Retina (tissue), 1 donor: Measurements from ENCODE around the gene UHMK1.
"Not testable (repeated sequence)": the region's sequence is repeated elsewhere in the genome, so short reads cannot be mapped to it uniquely, and the experiment has no call there.

Experiments used
- DNase-seq: peaks from one replicate; pipeline ENCODE4 v3.0.0-alpha.2; 2016

The UHMK1 gene

DNA sequence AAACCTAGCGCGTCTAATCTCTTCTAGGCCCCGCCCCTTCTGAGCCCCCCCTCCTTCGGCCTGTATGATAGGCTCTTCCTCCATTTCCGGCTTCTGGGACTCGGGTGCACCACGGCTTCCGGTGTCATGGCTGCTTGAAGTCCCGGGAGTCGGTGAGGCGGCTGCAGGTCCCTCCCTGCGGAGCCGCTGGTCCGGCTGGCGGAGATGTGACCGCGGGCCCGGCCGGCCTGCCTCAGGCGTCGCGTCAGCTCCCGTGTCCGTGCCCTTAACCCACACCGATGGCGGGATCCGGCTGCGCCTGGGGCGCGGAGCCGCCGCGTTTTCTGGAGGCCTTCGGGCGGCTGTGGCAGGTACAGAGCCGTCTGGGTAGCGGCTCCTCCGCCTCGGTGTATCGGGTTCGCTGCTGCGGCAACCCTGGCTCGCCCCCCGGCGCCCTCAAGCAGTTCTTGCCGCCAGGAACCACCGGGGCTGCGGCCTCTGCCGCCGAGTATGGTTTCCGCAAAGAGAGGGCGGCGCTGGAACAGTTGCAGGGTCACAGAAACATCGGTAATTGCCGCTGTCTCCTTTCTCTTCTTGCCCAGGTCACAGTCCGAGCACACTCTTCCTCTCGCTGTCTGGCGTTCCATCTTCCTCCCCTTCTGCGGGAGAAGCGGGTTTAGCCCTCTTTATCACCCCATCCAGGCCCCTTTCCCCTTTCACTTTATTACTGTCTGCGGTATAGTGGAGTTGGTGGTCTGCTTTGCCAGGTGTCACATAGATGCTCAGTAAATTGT lies at the start of gene UHMK1:
Gene UHMK1, plus strand, starts transcription at position 96 of the 773 bp plus-strand sequence. Its CDS starts 183 bp downstream, at position 279.
- peak; percentile 95 for DNase-seq

DNA sequence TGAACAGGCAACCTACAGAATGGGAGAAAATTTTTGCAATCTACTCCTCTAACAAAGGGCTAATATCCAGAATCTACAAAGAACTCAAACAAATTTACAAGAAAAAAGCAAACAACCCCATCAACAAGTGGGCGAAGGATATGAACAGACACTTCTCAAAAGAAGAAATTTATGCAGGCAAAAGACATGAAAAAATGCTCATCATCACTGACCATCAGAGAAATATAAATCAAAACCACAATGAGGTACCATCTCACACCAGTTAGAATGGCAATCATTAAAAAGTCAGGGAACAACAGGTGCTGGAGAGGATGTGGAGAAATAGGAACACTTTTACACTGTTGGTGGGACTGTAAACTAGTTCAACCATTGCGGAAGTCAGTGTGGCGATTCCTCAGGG lies 43.3 kb upstream of the UHMK1 start:
- DNase-seq = not testable (repeated sequence)

DNA sequence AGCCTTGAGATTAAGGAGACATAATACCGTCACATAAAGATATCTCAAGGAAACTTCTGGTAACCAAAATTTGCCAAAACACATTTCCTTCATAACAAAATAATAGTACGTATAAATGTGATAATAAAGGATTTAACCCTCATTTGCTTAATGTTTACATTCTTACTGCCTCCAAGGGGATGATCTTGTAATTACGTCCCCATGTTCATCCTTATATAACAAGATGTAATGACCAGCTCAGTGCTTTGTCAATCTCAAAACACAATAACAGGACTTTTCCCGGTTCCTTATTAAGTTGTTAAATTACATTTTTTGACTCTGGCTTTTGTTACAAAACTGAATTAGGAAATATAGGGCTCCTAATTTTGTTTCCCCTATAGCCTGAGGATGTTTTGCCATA lies 41.3 kb upstream of the UHMK1 start:
- DNase-seq = no peak

DNA sequence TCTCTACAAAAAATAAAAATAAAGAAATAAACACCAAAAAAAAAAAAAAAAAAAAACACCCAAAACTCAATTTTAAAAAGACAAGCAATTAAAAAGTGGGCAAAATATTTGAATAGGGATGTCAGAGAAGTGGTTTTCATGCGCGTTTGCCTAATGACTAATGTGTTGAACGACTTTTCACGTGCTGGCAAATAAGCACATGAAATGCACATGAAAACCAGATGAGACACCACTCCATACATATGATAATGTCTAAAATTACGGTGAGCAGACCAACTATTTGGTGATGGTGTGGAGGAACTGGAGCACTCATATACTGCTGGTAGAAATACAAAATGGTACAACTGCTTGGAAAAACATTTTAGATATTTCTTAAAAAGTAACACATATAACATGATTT lies 39.4 kb upstream of the UHMK1 start:
- no peak for DNase-seq

DNA sequence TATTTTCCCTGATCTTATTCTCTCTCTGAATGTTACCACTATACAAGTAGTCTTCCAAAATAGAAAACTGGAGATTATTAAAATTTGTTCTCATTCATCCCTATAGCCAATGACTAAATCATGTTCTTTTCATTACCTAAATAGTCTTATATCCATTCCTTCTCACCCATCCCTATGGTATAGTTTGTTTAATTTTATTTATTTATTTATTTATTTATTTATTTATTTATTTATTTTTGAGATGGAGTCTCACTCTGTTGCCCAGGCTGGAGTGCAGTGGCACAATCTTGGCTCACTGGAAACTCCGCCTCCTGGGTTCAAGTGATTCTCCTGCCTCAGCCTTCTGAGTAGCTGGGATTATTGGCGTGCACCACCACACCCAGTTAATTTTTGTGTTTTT lies 35.2 kb upstream of the UHMK1 start:
- DNase-seq = not testable (repeated sequence)

GRCh38 chr1:162463021-162463420 lies 34.6 kb upstream of the UHMK1 start:
- no peak for DNase-seq

GRCh38 chr1:162466797-162467196 lies 30.8 kb upstream of the UHMK1 start:
- DNase-seq = no peak

DNA sequence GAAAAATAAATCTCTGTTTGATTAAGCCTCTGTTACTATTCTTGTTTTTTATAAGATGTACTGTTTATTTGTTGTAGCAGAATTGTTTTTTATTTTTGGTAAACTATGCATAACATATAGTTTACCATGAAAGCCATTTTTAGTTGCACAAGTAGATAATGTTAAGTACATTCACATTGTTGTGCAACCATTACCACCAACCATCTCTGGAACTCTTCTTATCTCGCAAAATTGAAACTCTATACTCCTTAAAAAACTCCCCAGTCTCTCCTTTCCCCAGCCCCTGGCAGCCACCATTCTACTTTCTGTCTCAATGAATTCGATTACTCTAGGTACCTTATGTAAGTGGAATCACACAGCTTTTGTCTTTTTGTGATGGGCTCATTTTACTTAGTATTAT lies 27.4 kb upstream of the UHMK1 start:
- DNase-seq = no peak

- DNase-seq = no peak
Observed at GRCh38 chr1:162471290-162471853, 26.2 kb upstream of the UHMK1 start.

DNA sequence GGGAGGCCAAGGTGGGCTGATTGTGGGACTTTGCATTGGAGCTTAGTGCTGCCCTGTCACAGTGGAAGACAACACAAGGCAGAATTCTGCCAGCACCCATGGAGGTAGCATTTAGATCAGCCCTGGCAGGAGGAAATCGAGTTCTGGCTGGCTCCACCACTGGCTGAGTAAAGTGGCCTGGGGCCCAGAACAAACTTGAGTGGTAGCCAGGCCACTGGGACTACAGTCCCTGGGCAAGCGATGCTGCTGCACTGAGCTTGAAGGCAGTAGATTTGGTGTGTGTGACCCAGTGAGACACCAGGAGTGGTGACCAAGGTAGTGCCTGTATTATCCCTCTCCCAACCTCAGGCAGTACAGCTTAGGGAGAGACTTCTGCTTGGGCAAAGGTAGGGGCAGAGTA lies 22.5 kb upstream of the UHMK1 start:
- no peak for DNase-seq

- no peak for DNase-seq
Observed at GRCh38 chr1:162475539-162476185, 22.0 kb upstream of the UHMK1 start.

- DNase-seq = no peak
Observed at GRCh38 chr1:162476620-162477019, 21.0 kb upstream of the UHMK1 start.

- no peak for DNase-seq
Observed at GRCh38 chr1:162485236-162485635, 12.4 kb upstream of the UHMK1 start.

- no peak for DNase-seq
Observed at GRCh38 chr1:162487241-162487640, 10.4 kb upstream of the UHMK1 start.

- no peak for DNase-seq
Observed at GRCh38 chr1:162488219-162488618, 9.4 kb upstream of the UHMK1 start.

DNA sequence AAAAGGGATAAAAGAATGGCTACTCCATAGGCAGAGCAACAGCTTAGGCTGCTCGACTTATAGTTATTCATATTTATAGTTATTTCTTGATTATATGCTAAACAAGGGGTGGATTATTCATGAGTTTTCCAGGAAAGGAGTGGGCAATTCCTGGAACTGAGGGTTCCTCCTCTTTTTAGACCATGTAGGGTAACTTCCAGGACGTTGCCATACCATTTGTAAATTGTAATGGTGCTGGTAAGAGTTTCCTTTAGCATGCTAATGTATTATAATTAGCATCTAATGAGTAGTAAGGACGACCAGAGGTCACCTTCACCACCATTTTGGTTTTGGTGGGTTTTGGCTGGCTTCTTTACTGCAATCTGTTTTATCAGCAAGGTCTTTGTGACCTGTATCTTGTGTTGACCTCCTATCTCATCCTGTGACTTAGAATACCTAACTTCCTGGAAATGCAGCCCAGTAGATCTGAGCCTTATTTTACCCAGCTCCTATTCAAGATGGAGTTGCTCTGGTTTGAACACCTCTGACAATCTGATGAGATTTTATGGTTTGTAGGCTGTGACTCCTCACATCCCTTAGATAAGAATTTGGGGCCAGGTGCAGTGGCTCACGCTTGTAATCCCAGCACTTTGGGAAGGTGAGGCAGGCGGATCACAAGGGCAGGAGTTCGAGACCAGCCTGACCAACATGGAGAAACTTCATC lies 1.9 kb upstream of the UHMK1 start:
- DNase-seq = not testable (repeated sequence)

DNA sequence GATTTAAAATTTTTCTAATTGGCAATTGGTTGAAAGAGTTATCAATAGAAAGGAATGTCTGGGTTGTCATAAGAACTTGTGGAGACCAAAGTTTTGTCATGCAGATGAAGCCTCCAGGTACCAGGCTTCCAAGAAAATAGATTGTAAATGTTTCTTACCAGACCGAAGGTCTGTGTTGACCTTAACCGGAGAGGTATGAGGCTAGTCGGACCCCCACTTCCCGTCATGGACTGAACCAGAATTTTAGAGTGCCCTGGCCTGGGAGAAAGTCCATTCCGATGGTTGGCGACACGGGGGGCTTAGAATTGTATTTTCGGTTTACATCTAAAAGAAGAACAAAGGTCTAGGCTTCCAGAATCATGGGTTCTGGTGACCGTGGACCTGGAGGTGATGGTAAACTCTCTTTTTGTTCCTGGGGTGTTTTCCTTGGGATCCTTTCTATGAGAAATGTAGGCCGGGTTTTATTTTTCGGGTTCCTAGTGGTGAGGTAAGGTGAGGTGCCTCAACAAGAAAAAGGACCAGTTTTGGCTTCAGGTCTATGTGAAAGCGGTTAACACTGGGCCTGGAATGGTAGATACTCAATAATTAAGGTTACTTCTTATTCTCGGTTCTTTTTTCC lies 405 bp upstream of the UHMK1 start:
- no peak for DNase-seq

DNA sequence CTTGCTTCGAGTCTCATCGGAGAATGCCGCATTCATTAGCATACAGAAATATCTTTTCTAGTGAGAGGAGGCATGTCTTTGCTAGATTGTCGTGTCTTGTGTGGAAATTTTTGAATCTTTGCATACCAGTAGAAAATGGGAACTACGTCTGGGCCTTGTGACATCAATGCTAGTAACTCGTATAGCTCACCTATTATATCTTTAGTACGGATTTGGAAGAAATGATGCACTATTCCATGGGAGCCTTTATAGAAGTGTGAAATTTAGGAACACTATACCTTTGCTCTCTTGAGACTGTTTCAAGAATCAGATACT lies 835 bp downstream of the UHMK1 start:
- no peak for DNase-seq

GRCh38 chr1:162500805-162501204 lies 3.2 kb downstream of the UHMK1 start:
- DNase-seq = no peak

GRCh38 chr1:162502077-162502476 lies 4.5 kb downstream of the UHMK1 start:
- DNase-seq = no peak

- DNase-seq = no peak
Observed at GRCh38 chr1:162502928-162503327, 5.3 kb downstream of the UHMK1 start.

- DNase-seq = no peak
Observed at GRCh38 chr1:162527314-162527713, 29.7 kb downstream of the UHMK1 start.

DNA sequence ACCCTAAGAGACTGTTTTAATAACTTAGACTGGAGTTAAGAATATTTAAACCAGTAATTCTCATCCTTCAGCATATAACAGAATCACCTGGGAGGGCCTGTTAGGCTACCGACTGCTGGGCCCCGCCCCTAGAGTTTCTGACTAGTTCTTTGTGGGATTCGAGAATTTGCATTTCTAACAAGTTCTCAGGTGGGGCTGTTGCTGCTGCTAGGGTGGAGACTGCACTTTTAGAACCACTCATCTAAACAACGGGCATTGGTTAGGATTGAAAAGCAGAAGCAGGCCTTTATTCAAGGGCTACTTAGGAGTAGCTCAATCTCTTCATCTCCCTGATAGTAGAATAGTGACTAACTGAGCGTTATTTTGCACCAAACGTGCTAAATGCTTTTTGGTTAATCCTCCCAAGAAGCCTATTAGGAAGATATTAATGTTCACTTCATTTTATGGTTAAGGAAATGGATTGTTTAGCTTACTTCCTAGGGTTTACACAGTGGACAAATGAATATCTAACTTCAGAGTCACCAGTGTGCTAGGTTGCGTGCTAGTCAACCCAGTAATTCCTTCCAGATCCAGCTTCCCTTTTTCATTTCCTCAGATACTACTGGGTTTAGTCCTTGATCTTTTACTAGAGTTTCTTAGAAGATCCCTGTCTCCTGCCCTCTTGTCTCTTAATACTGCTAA lies 32.8 kb downstream of the UHMK1 start:
- no peak for DNase-seq
